Measurements from ENCODE around the gene ADPRHL1.

DNA sequence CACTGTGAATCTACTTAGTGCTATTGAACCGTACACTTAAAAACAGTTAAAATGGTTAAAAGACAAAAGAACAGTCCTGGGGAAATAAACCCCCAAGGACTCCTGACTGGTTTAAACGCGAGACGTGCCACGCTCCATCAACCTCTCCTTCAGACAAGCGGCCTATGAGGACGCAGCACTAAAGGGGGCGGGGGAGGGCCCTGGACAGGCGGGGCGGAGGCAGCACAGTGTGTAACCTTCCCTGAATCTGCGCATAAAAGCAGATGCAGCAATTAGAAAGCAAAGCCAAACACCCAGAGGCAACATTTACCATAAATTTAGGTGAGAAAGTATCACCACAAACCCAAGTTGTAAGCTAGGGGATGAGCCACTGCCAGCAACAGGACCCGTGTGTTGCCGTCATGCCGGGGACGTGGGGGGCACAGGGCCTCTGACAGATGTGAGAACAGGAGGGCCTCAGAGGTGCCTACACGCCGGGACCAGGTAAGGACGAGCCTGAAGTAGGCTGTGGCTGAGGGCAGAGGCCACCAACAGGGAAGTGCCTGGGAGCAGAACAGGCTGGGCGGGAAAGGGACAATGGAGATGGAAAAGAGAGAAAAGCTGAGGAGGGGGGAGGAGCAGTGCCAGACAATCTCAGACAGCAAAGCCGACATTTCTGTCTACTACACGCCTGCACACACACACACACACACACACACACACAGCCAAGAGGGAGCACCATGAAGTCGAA is 15.3 kb upstream of the ADPRHL1 start:
- TF ChIP-seq, protein P1, sequence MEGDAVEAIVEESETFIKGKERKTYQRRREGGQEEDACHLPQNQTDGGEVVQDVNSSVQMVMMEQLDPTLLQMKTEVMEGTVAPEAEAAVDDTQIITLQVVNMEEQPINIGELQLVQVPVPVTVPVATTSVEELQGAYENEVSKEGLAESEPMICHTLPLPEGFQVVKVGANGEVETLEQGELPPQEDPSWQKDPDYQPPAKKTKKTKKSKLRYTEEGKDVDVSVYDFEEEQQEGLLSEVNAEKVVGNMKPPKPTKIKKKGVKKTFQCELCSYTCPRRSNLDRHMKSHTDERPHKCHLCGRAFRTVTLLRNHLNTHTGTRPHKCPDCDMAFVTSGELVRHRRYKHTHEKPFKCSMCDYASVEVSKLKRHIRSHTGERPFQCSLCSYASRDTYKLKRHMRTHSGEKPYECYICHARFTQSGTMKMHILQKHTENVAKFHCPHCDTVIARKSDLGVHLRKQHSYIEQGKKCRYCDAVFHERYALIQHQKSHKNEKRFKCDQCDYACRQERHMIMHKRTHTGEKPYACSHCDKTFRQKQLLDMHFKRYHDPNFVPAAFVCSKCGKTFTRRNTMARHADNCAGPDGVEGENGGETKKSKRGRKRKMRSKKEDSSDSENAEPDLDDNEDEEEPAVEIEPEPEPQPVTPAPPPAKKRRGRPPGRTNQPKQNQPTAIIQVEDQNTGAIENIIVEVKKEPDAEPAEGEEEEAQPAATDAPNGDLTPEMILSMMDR (IDR thresholded peaks at IDR 0.05; ENCODE audit: low read depth, low read length, missing input control): no peak
- TF ChIP-seq, protein P2, sequence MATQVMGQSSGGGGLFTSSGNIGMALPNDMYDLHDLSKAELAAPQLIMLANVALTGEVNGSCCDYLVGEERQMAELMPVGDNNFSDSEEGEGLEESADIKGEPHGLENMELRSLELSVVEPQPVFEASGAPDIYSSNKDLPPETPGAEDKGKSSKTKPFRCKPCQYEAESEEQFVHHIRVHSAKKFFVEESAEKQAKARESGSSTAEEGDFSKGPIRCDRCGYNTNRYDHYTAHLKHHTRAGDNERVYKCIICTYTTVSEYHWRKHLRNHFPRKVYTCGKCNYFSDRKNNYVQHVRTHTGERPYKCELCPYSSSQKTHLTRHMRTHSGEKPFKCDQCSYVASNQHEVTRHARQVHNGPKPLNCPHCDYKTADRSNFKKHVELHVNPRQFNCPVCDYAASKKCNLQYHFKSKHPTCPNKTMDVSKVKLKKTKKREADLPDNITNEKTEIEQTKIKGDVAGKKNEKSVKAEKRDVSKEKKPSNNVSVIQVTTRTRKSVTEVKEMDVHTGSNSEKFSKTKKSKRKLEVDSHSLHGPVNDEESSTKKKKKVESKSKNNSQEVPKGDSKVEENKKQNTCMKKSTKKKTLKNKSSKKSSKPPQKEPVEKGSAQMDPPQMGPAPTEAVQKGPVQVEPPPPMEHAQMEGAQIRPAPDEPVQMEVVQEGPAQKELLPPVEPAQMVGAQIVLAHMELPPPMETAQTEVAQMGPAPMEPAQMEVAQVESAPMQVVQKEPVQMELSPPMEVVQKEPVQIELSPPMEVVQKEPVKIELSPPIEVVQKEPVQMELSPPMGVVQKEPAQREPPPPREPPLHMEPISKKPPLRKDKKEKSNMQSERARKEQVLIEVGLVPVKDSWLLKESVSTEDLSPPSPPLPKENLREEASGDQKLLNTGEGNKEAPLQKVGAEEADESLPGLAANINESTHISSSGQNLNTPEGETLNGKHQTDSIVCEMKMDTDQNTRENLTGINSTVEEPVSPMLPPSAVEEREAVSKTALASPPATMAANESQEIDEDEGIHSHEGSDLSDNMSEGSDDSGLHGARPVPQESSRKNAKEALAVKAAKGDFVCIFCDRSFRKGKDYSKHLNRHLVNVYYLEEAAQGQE (IDR thresholded peaks at IDR 0.05): no peak
- TF ChIP-seq MAX (IDR thresholded peaks at IDR 0.05): no peak
